Urothelium cell line (cell line): ENCODE measurements around the gene TRIM48.
"Not testable (repeated sequence)": the region's sequence is repeated elsewhere in the genome, so short reads cannot be mapped to it uniquely, and the experiment has no call there.

Experiments used
- DNase-seq: peaks from one replicate; pipeline ENCODE4 v3.0.0; 2011; ENCODE audit warnings: low spot score, mixed read lengths
- FAIRE-seq: peaks from 2 replicates; lab custom pipeline; 2011; peaks lifted over from hg19 to GRCh38; lab: Jason Lieb, UNC

Gene TRIM48, protein sequence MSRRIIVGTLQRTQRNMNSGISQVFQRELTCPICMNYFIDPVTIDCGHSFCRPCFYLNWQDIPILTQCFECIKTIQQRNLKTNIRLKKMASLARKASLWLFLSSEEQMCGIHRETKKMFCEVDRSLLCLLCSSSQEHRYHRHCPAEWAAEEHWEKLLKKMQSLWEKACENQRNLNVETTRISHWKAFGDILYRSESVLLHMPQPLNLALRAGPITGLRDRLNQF

DNA sequence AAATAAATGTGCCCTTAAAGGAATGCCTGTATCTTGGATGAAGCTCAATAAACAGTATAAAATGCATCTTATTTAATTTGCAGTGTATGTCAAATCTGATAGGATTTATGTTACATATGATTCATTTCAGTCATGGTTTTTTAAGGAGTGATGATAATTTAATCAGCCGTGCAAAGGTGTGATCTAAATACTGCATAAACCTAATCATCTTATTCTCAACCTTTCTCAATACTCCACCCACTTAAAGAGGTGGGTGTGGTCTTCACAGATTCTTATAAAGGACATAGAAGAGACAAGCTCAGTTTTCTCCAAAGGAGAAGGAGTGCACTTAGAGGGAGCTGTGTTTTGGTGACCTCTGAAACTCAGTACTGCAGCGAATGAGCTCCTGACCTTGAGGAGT is at the start of gene TRIM48:
Gene TRIM48 (plus strand): TSS at position 301 of the 400 bp plus-strand sequence. CDS start 113 bp downstream, outside the sequence.
- not testable (repeated sequence) for DNase-seq, FAIRE-seq

GRCh38 chr11:55238316-55238715 is 23.6 kb upstream of the TRIM48 start:
- not testable (repeated sequence) for DNase-seq, FAIRE-seq

DNA sequence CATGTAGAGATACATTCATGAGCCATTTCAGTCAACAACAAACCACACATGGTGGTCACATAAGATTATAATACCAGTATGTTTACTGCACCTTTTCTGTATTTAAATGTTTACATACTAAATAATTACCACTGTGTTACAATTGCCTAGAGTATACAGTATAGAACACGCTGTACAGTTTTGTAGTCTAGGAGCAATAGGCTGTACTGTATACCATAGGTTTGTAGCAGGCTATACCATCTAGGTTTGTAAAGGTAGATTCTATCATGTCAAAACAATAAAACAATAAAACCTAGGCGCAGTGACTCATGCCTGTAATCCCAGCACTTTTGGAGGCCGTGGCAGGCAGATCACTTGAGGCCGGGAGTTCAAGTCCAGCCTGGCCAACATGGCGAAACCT is 1.1 kb downstream of the TRIM48 start:
- DNase-seq: no peak
- no peak for FAIRE-seq
